Neural progenitor cell (in vitro differentiated cells): ENCODE measurements around the gene MTHFR.

Experiments
- EZH2 ChIP-seq: fragments of 200-600 bp; sonication (generic); IDR thresholded peaks from 2 replicates; pipeline ENCODE4 v1.6.1; 2017; ENCODE audit warnings: antibody characterized with exemption, mild to moderate bottlenecking, moderate library complexity
- TF ChIP-seq, protein P1 (sequence below): fragments of 200-600 bp; sonication (generic); IDR thresholded peaks from 2 replicates; pipeline ENCODE4 v1.5.1; 2017; ENCODE audit warnings: antibody characterized with exemption, mild to moderate bottlenecking

- TF ChIP-seq EZH2: no peak
- TF ChIP-seq, protein P1, sequence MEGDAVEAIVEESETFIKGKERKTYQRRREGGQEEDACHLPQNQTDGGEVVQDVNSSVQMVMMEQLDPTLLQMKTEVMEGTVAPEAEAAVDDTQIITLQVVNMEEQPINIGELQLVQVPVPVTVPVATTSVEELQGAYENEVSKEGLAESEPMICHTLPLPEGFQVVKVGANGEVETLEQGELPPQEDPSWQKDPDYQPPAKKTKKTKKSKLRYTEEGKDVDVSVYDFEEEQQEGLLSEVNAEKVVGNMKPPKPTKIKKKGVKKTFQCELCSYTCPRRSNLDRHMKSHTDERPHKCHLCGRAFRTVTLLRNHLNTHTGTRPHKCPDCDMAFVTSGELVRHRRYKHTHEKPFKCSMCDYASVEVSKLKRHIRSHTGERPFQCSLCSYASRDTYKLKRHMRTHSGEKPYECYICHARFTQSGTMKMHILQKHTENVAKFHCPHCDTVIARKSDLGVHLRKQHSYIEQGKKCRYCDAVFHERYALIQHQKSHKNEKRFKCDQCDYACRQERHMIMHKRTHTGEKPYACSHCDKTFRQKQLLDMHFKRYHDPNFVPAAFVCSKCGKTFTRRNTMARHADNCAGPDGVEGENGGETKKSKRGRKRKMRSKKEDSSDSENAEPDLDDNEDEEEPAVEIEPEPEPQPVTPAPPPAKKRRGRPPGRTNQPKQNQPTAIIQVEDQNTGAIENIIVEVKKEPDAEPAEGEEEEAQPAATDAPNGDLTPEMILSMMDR: no peak
Observed at GRCh38 chr1:11804666-11805421, 920 bp downstream of the MTHFR start.
